Gastrocnemius medialis (tissue), 4 donors: ENCODE measurements around the gene GRK6.

ENCODE experiments used
- CTCF ChIP-seq, 5 experiments: fragments of 450-650 bp in 3 of 5; fragments of 200-600 bp in 2 of 5; sonication (generic) in 2 of 5; IDR thresholded peaks in 4 of 5; conservative IDR thresholded peaks in 1 of 5; 1 replicate in 4 of 5; 2 replicates in 1 of 5; pipeline ENCODE4 v1.5.1; 2016 to 2019; ENCODE audit warnings: antibody characterized with exemption in 5 of 5, mild to moderate bottlenecking in 3 of 5, moderate library complexity in 3 of 5
- POLR2A ChIP-seq, 2 donors: fragments of 450-650 bp; IDR thresholded peaks; one replicate each; pipeline ENCODE4 v1.6.1; 2017; ENCODE audit warnings: antibody characterized with exemption in 2 of 2, mild to moderate bottlenecking in 2 of 2, moderate library complexity in 2 of 2

GRCh38 chr5:177484902-177485549 is 58.5 kb downstream of the GRK6 start:
- TF ChIP-seq CTCF (IDR thresholded peaks at IDR 0.05 in 4 of 5, conservative IDR thresholded peaks at IDR 0.05 in 1 of 5), result peak in 1 of 5 experiments; percentile 5
- TF ChIP-seq POLR2A (IDR thresholded peaks at IDR 0.05), result no peak
